ENCODE measurements around the gene RCN1. TPM values are rescaled to one million over a fixed set of nuclear protein-coding genes. Genes with fewer than 3 reads are reported as not detected.

Gene RCN1
- total and polyA plus RNA-seq, 2 experiments from 2014 or later, result 107 to 140 TPM

DNA sequence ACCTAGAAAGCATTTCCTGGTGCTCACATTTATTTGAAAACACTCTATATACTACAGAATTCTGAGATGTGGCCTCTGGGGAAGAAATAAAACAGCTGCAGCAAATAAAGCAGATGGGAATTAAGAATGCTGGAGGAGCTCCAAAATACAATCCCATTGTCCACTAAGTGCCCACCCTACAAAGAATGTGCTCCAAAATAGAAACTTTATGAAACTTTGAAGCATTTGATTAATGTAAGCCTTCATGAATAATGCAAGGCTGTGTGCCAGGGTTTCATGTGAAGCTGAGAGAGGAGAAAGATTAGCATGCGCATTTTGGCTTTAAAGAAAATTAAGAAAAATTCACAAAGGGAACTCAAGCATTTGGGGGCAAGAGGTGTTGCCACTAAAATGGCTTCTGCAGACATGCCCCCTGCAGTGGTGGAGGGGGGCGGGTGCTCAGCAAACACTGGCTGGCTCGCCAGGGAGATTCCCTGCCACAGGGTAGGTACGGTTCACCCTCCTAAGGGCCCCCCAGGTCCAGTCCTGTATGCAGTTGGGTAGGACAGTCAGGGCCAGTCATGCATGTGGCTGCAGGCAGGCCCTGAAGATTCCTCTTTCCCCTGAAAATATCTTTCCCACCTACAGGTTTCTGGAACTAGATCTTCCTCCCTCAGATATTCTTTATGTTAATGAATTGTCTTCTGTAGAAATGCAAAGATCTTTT, 46.6 kb upstream of the RCN1 start:
- Histone ChIP-seq H2AFZ (peak overlapping the region; percentile 3; the same call in 1 of the 2 replicates), H3K27ac (ENCODE audit: low read depth) (no peak overlapping the region), H3K79me2 (replicated peaks; ENCODE audit: insufficient read depth) (no peaks in the 10 kb centered on the region), H3K36me3 (ENCODE audit: insufficient read depth) (no peaks in the 10 kb centered on the region), H3K9me2 (ENCODE audit: insufficient read depth) (peaks cover 5% of the 10 kb centered on the region; the same call in 1 of the 2 replicates), H4K20me1 (replicated peaks; ENCODE audit: insufficient read depth) (no peaks in the 10 kb centered on the region), H3K4me3 (no peak overlapping the region), H3K4me2 (no peak overlapping the region), H3F3A (replicated peaks; ENCODE audit: low read depth) (no peaks in the 10 kb centered on the region), H3K27me3 (ENCODE audit: insufficient read depth) (no peaks in the 10 kb centered on the region), H3K4me1 (ENCODE audit: insufficient read depth) (no peaks in the 10 kb centered on the region)
- no peak overlapping the region for H3K4me3 Mint-ChIP-seq
- DNase-seq (ENCODE audit: low spot score), result no peak
- TF ChIP-seq, protein P1, sequence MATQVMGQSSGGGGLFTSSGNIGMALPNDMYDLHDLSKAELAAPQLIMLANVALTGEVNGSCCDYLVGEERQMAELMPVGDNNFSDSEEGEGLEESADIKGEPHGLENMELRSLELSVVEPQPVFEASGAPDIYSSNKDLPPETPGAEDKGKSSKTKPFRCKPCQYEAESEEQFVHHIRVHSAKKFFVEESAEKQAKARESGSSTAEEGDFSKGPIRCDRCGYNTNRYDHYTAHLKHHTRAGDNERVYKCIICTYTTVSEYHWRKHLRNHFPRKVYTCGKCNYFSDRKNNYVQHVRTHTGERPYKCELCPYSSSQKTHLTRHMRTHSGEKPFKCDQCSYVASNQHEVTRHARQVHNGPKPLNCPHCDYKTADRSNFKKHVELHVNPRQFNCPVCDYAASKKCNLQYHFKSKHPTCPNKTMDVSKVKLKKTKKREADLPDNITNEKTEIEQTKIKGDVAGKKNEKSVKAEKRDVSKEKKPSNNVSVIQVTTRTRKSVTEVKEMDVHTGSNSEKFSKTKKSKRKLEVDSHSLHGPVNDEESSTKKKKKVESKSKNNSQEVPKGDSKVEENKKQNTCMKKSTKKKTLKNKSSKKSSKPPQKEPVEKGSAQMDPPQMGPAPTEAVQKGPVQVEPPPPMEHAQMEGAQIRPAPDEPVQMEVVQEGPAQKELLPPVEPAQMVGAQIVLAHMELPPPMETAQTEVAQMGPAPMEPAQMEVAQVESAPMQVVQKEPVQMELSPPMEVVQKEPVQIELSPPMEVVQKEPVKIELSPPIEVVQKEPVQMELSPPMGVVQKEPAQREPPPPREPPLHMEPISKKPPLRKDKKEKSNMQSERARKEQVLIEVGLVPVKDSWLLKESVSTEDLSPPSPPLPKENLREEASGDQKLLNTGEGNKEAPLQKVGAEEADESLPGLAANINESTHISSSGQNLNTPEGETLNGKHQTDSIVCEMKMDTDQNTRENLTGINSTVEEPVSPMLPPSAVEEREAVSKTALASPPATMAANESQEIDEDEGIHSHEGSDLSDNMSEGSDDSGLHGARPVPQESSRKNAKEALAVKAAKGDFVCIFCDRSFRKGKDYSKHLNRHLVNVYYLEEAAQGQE (IDR thresholded peaks at IDR 0.05; ENCODE audit: unreplicated experiment), result no peak
- TF ChIP-seq CREB1 (CRISPR knock-in tag; IDR thresholded peaks at IDR 0.05; ENCODE audit: low read depth) (no peak), EZH2 (IDR thresholded peaks at IDR 0.05; ENCODE audit: low read depth, unreplicated experiment) (no peak), EZH2phosphoT487 (IDR thresholded peaks at IDR 0.05; ENCODE audit: unreplicated experiment) (no peak), NANOG (IDR thresholded peaks at IDR 0.05; ENCODE audit: borderline replicate concordance) (no peak), ZNF114 (CRISPR knock-in tag; IDR thresholded peaks at IDR 0.05) (no peak), POLR2AphosphoS5 (IDR thresholded peaks at IDR 0.05; ENCODE audit: low read depth) (no peak), JUNB (IDR thresholded peaks at IDR 0.05; ENCODE audit: unreplicated experiment) (no peak)
- TF ChIP-seq, protein P2, sequence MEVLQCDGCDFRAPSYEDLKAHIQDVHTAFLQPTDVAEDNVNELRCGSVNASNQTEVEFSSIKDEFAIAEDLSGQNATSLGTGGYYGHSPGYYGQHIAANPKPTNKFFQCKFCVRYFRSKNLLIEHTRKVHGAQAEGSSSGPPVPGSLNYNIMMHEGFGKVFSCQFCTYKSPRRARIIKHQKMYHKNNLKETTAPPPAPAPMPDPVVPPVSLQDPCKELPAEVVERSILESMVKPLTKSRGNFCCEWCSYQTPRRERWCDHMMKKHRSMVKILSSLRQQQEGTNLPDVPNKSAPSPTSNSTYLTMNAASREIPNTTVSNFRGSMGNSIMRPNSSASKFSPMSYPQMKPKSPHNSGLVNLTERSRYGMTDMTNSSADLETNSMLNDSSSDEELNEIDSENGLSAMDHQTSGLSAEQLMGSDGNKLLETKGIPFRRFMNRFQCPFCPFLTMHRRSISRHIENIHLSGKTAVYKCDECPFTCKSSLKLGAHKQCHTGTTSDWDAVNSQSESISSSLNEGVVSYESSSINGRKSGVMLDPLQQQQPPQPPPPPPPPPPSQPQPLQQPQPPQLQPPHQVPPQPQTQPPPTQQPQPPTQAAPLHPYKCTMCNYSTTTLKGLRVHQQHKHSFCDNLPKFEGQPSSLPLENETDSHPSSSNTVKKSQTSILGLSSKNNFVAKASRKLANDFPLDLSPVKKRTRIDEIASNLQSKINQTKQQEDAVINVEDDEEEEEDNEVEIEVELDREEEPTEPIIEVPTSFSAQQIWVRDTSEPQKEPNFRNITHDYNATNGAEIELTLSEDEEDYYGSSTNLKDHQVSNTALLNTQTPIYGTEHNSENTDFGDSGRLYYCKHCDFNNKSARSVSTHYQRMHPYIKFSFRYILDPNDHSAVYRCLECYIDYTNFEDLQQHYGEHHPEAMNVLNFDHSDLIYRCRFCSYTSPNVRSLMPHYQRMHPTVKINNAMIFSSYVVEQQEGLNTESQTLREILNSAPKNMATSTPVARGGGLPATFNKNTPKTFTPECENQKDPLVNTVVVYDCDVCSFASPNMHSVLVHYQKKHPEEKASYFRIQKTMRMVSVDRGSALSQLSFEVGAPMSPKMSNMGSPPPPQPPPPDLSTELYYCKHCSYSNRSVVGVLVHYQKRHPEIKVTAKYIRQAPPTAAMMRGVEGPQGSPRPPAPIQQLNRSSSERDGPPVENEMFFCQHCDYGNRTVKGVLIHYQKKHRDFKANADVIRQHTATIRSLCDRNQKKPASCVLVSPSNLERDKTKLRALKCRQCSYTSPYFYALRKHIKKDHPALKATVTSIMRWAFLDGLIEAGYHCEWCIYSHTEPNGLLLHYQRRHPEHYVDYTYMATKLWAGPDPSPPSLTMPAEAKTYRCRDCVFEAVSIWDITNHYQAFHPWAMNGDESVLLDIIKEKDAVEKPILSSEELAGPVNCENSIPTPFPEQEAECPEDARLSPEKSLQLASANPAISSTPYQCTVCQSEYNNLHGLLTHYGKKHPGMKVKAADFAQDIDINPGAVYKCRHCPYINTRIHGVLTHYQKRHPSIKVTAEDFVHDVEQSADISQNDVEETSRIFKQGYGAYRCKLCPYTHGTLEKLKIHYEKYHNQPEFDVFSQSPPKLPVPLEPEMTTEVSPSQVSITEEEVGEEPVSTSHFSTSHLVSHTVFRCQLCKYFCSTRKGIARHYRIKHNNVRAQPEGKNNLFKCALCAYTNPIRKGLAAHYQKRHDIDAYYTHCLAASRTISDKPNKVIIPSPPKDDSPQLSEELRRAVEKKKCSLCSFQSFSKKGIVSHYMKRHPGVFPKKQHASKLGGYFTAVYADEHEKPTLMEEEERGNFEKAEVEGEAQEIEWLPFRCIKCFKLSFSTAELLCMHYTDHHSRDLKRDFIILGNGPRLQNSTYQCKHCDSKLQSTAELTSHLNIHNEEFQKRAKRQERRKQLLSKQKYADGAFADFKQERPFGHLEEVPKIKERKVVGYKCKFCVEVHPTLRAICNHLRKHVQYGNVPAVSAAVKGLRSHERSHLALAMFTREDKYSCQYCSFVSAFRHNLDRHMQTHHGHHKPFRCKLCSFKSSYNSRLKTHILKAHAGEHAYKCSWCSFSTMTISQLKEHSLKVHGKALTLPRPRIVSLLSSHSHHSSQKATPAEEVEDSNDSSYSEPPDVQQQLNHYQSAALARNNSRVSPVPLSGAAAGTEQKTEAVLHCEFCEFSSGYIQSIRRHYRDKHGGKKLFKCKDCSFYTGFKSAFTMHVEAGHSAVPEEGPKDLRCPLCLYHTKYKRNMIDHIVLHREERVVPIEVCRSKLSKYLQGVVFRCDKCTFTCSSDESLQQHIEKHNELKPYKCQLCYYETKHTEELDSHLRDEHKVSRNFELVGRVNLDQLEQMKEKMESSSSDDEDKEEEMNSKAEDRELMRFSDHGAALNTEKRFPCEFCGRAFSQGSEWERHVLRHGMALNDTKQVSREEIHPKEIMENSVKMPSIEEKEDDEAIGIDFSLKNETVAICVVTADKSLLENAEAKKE (CRISPR knock-in tag; IDR thresholded peaks at IDR 0.05), result no peak
- TF ChIP-seq, protein P3, sequence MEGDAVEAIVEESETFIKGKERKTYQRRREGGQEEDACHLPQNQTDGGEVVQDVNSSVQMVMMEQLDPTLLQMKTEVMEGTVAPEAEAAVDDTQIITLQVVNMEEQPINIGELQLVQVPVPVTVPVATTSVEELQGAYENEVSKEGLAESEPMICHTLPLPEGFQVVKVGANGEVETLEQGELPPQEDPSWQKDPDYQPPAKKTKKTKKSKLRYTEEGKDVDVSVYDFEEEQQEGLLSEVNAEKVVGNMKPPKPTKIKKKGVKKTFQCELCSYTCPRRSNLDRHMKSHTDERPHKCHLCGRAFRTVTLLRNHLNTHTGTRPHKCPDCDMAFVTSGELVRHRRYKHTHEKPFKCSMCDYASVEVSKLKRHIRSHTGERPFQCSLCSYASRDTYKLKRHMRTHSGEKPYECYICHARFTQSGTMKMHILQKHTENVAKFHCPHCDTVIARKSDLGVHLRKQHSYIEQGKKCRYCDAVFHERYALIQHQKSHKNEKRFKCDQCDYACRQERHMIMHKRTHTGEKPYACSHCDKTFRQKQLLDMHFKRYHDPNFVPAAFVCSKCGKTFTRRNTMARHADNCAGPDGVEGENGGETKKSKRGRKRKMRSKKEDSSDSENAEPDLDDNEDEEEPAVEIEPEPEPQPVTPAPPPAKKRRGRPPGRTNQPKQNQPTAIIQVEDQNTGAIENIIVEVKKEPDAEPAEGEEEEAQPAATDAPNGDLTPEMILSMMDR (conservative IDR thresholded peaks at IDR 0.05; ENCODE audit: low read depth in 2 of 2), result no peak
- TF ChIP-seq, protein P4, sequence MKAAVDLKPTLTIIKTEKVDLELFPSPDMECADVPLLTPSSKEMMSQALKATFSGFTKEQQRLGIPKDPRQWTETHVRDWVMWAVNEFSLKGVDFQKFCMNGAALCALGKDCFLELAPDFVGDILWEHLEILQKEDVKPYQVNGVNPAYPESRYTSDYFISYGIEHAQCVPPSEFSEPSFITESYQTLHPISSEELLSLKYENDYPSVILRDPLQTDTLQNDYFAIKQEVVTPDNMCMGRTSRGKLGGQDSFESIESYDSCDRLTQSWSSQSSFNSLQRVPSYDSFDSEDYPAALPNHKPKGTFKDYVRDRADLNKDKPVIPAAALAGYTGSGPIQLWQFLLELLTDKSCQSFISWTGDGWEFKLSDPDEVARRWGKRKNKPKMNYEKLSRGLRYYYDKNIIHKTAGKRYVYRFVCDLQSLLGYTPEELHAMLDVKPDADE (IDR thresholded peaks at IDR 0.05), result no peak
- no peak for ATAC-seq
- peaks cover 4% of the 10 kb centered on the region for H3K27me3 Mint-ChIP-seq (ENCODE audit: insufficient read depth, low read depth, poor library complexity)
- no peaks in the 10 kb centered on the region for H3K36me3 Mint-ChIP-seq (ENCODE audit: low read depth)
- no peak overlapping the region for H3K27ac Mint-ChIP-seq
- peaks cover 6% of the 10 kb centered on the region; the same call in 2 of the 3 replicates for H3K4me1 Mint-ChIP-seq
- H3K9me3 Mint-ChIP-seq, result no peaks in the 10 kb centered on the region
